Endothelial cell of umbilical vein (primary cell): ENCODE results near the gene FLNB. TPM values are rescaled to one million over a fixed set of nuclear protein-coding genes. Genes with fewer than 3 reads are reported as not detected.

ENCODE experiments used
- BruUV-seq: library from RNA; stranded (reverse); fragments of 400-500 nt; replicated peaks from 2 replicates; lab custom pipeline; 2021; lab: Mats Ljungman, UMichigan
- CTCF ChIA-PET: fragments of 300-600, 350-600 bp; sonication (Branson Sonifier 250); formaldehyde crosslinking; loops from one replicate; lab custom pipeline; 2021; ENCODE audit warnings: antibody characterized with exemption, inconsistent platforms; lab: Charles Lee
- POLR2A ChIA-PET: fragments of 300-600, 350-600 bp; sonication (Branson Sonifier 250); formaldehyde crosslinking; loops from one replicate; lab custom pipeline; 2021; ENCODE audit warnings: antibody characterized with exemption, inconsistent platforms; lab: Charles Lee
- DNase-seq: peaks from one replicate; pipeline ENCODE4 v3.0.0-alpha.2; 2011; ENCODE audit warnings: low read depth, low spot score
- FAIRE-seq: peaks from 2 replicates; lab custom pipeline; 2011; peaks lifted over from hg19 to GRCh38; lab: Jason Lieb, UNC
- H2AFZ ChIP-seq: 2 replicates; pipeline ENCODE4 v1.6.0; 2012; ENCODE audit warnings: low read depth, low read length, control low read depth, inconsistent platforms
- H3K27ac ChIP-seq: 2 replicates; pipeline ENCODE4 v1.5.1; 2011; ENCODE audit warnings: low read depth, mild to moderate bottlenecking, control low read depth, low read length, moderate library complexity; ENCODE audit not compliant: insufficient read depth
- H3K27me3 ChIP-seq, 2 experiments: 2 replicates each; pipeline versions ENCODE4 v1.6.0 to v1.6.1; 2011; ENCODE audit warnings: low read length in 2 of 2, mixed read lengths in 1 of 2; ENCODE audit not compliant: control insufficient read depth in 2 of 2, insufficient read depth in 2 of 2
- H3K36me3 ChIP-seq, 2 experiments: 2 replicates in 1 of 2; 3 replicates in 1 of 2; pipeline ENCODE4 v1.5.1; 2011; ENCODE audit warnings: low read length in 2 of 2, mild to moderate bottlenecking in 1 of 2, moderate library complexity in 1 of 2; ENCODE audit not compliant: control insufficient read depth in 2 of 2, insufficient read depth in 2 of 2; ENCODE audit errors: extremely low read depth in 1 of 2
- H3K4me1 ChIP-seq: 3 replicates; pipeline ENCODE4 v1.5.1; 2011; ENCODE audit warnings: mild to moderate bottlenecking, low read length; ENCODE audit not compliant: control insufficient read depth, insufficient read depth; ENCODE audit errors: extremely low read depth
- H3K4me2 ChIP-seq: 2 replicates; pipeline ENCODE4 v1.6.1; 2011; ENCODE audit warnings: low read length, control low read depth, mixed read lengths; ENCODE audit not compliant: insufficient read depth
- H3K4me3 ChIP-seq, 3 experiments: fragments of 200-600 bp in 1 of 3; sonication (generic), shearing (Covaris generic) in 1 of 3; replicated peaks in 1 of 3; 2 replicates each; pipeline ENCODE4 v1.5.1; 2011 to 2016; ENCODE audit warnings: control low read depth in 3 of 3, low read length in 3 of 3, mild to moderate bottlenecking in 2 of 3, inconsistent platforms in 1 of 3, low read depth in 1 of 3, moderate library complexity in 1 of 3; ENCODE audit not compliant: insufficient read depth in 1 of 3
- H3K79me2 ChIP-seq: 2 replicates; pipeline ENCODE4 v1.6.0; 2012; ENCODE audit warnings: low read length, inconsistent platforms; ENCODE audit not compliant: control insufficient read depth, insufficient read depth
- H3K9ac ChIP-seq: replicated peaks from 2 replicates; pipeline ENCODE3; 2011; ENCODE audit warnings: low read length, control low read depth; ENCODE audit not compliant: insufficient read depth; ENCODE audit errors: extremely low read depth
- H3K9me1 ChIP-seq: replicated peaks from 3 replicates; pipeline ENCODE4 v1.6.0; 2011; ENCODE audit warnings: mild to moderate bottlenecking, low read length; ENCODE audit not compliant: control insufficient read depth, insufficient read depth; ENCODE audit errors: extremely low read depth
- H3K9me3 ChIP-seq: replicated peaks from 2 replicates; pipeline ENCODE4 v1.5.1; 2012; ENCODE audit warnings: low read length, inconsistent platforms; ENCODE audit not compliant: control insufficient read depth, insufficient read depth
- H4K20me1 ChIP-seq: replicated peaks from 2 replicates; pipeline ENCODE3; 2011; ENCODE audit warnings: mild to moderate bottlenecking, low read length; ENCODE audit not compliant: control insufficient read depth, insufficient read depth; ENCODE audit errors: extremely low read depth
- EZH2 ChIP-seq: IDR thresholded peaks from 2 replicates; pipeline ENCODE4 v1.6.1; 2012; ENCODE audit warnings: borderline replicate concordance, low read depth, mild to moderate bottlenecking, moderate library complexity, low read length, inconsistent platforms; ENCODE audit not compliant: severe bottlenecking
- FOS ChIP-seq: IDR thresholded peaks from 2 replicates; pipeline ENCODE4 v1.6.1; 2011; ENCODE audit warnings: mild to moderate bottlenecking, low read length, moderate library complexity, borderline replicate concordance; ENCODE audit not compliant: insufficient read depth
- GATA2 ChIP-seq: IDR thresholded peaks from 2 replicates; pipeline ENCODE4 v1.7.0; 2011; ENCODE audit warnings: low read depth, mild to moderate bottlenecking, moderate library complexity, mixed read lengths, low read length; ENCODE audit not compliant: insufficient read length, insufficient read depth
- JUN ChIP-seq: IDR thresholded peaks from 2 replicates; pipeline ENCODE4 v1.6.1; 2011; ENCODE audit warnings: borderline replicate concordance, low read depth; ENCODE audit not compliant: insufficient read length, insufficient read depth
- MYC ChIP-seq: IDR thresholded peaks from one replicate; pipeline ENCODE4 v1.6.1; 2011; ENCODE audit warnings: mild to moderate bottlenecking, low read depth, low read length
- POLR2A ChIP-seq: IDR thresholded peaks from 2 replicates; pipeline ENCODE4 v1.6.1; 2012; ENCODE audit warnings: low read depth, mild to moderate bottlenecking, control low read depth, low read length
- POLR2AphosphoS5 ChIP-seq: IDR thresholded peaks from 2 replicates; pipeline ENCODE4 v1.6.1; 2012; ENCODE audit warnings: low read depth, mild to moderate bottlenecking, control low read depth, low read length, moderate library complexity; ENCODE audit not compliant: insufficient read depth
- dilution Hi-C: fragments of 300-500 bp; cut with MboI; formaldehyde crosslinking; loops from one replicate; pipeline ENCODE4 v1.15.0; 2019; ENCODE audit warnings: low sequenced_read_pairs; ENCODE audit not compliant: extremely low pct_ligation_motif_present
- intact Hi-C: fragments of 100-400 bp; cut with micrococcal nuclease; formaldehyde crosslinking; loops from one replicate; pipeline ENCODE4 v1.10.0; 2022
- polyA plus RNA-seq, 4 experiments: library from polyadenylated mRNA; depleted of rRNA in 3 of 4; stranded (reverse) in 3 of 4; unstranded in 1 of 4; fragments of >200 nt; gene quantifications; 2 replicates each; pipeline versions ENCODE4 v1.2.1 to v1.2.3, GENCODE V29; 2011 to 2012; ENCODE audit warnings: missing spikeins in 1 of 4
- total RNA-seq: library from RNA; stranded (reverse); gene quantifications from 2 replicates; pipeline ENCODE4 v1.2.3, GENCODE V29; 2021
- TF ChIP-seq, protein P1 (sequence below): IDR thresholded peaks from 2 replicates; pipeline ENCODE4 v1.6.1; 2011; ENCODE audit not compliant: insufficient read depth, insufficient read length
- TF ChIP-seq, protein P2 (sequence below), 2 donors: IDR thresholded peaks; 1 replicate in 1 of 2; 2 replicates in 1 of 2; pipeline ENCODE4 v1.5.1; 2011; ENCODE audit warnings: low read length in 2 of 2, mild to moderate bottlenecking in 2 of 2, moderate library complexity in 2 of 2, control low read depth in 1 of 2, inconsistent platforms in 1 of 2, low read depth in 1 of 2; ENCODE audit not compliant: insufficient read depth in 1 of 2; ENCODE audit errors: extremely low read depth in 1 of 2

The FLNB gene
- total and polyA plus RNA-seq, 2 donors (not counting 3 experiments of a cell fraction or from before 2014, with no cell fraction given): 479 to 670 TPM

GRCh38 chr3:58044691-58045483 lies 36.7 kb downstream of the FLNB start:
- TF ChIP-seq GATA2 (no peak), EZH2 (no peak), JUN (no peak), MYC (no peak), POLR2AphosphoS5 (no peak), POLR2A (no peak), FOS (no peak)
- TF ChIP-seq, protein P1, sequence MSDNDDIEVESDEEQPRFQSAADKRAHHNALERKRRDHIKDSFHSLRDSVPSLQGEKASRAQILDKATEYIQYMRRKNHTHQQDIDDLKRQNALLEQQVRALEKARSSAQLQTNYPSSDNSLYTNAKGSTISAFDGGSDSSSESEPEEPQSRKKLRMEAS: no peak
- TF ChIP-seq, protein P2, sequence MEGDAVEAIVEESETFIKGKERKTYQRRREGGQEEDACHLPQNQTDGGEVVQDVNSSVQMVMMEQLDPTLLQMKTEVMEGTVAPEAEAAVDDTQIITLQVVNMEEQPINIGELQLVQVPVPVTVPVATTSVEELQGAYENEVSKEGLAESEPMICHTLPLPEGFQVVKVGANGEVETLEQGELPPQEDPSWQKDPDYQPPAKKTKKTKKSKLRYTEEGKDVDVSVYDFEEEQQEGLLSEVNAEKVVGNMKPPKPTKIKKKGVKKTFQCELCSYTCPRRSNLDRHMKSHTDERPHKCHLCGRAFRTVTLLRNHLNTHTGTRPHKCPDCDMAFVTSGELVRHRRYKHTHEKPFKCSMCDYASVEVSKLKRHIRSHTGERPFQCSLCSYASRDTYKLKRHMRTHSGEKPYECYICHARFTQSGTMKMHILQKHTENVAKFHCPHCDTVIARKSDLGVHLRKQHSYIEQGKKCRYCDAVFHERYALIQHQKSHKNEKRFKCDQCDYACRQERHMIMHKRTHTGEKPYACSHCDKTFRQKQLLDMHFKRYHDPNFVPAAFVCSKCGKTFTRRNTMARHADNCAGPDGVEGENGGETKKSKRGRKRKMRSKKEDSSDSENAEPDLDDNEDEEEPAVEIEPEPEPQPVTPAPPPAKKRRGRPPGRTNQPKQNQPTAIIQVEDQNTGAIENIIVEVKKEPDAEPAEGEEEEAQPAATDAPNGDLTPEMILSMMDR (IDR thresholded peaks at IDR 0.05; ENCODE audit: extremely low read depth in 1 of 2, insufficient read depth in 1 of 2, low read depth in 1 of 2, low read length in 2 of 2): no peak
- intact Hi-C loops: no loop called here
- no TSS peak for BruUV-seq
- DNase-seq: peak; percentile 65
- Histone ChIP-seq H3K9me1 (no peaks in the 10 kb centered on the region), H3K36me3 (no peaks in the 10 kb centered on the region), H3K4me1 (peaks cover 87% of the 10 kb centered on the region), H4K20me1 (no peaks in the 10 kb centered on the region), H3K9me3 (no peaks in the 10 kb centered on the region), H3K79me2 (peaks cover 99% of the 10 kb centered on the region), H3K27me3 (no peaks in the 10 kb centered on the region), H3K4me3 (no peak overlapping the region), H3K9ac (peak overlapping the region; percentile 21), H2AFZ (no peak overlapping the region), H3K27ac (peak overlapping the region; percentile 66), H3K4me2 (no peak overlapping the region)
- CTCF ChIA-PET: no interaction called here
- POLR2A ChIA-PET: interaction anchor here (0.5 to 0.6 kb wide), 2 partner anchors 19 to 39 kb away, joined by 3 to 4 read pairs; no protein-coding TSS in a partner anchor
- dilution Hi-C loops: loop anchor here (25.0 kb wide), 1 partner anchor 108 kb away; no protein-coding TSS in a partner anchor
- peak; percentile 53 for FAIRE-seq
